Astrocyte (in vitro differentiated cells and primary cell): ENCODE results near the gene SHOC2. TPM values are rescaled to one million over a fixed set of nuclear protein-coding genes. Genes with fewer than 3 reads are reported as not detected.
A peak's percentile ranks its signal among the peaks of the same experiment; 100 is the strongest.

Experiments
- DNase-seq: peaks from one replicate; pipeline ENCODE4 v3.0.0-alpha.2; 2010; ENCODE audit warnings: low read depth
- FAIRE-seq: peaks from 2 replicates; lab custom pipeline; 2011; peaks lifted over from hg19 to GRCh38; lab: Jason Lieb, UNC
- H2AFZ ChIP-seq: 2 replicates; pipeline ENCODE4 v1.6.0; 2012; ENCODE audit warnings: low read depth, low read length, inconsistent platforms
- H3K27ac ChIP-seq: 2 replicates; pipeline ENCODE4 v1.5.1; 2011; ENCODE audit warnings: low read depth, low read length, inconsistent platforms
- H3K27me3 ChIP-seq: 2 replicates; pipeline ENCODE4 v1.6.0; 2011; ENCODE audit warnings: low read length, inconsistent platforms; ENCODE audit not compliant: insufficient read depth
- H3K36me3 ChIP-seq: 2 replicates; pipeline ENCODE4 v1.5.1; 2011; ENCODE audit warnings: low read length, inconsistent platforms; ENCODE audit not compliant: insufficient read depth
- H3K4me1 ChIP-seq: 2 replicates; pipeline ENCODE4 v1.5.1; 2011; ENCODE audit warnings: low read length, inconsistent platforms; ENCODE audit not compliant: insufficient read depth
- H3K4me2 ChIP-seq: 2 replicates; pipeline ENCODE4 v1.6.0; 2012; ENCODE audit warnings: low read length, inconsistent platforms
- H3K4me3 ChIP-seq: 2 replicates; pipeline ENCODE4 v1.5.1; 2011; ENCODE audit warnings: low read depth, mild to moderate bottlenecking, low read length, inconsistent platforms; ENCODE audit not compliant: insufficient read depth
- H3K79me2 ChIP-seq: 2 replicates; pipeline ENCODE4 v1.6.0; 2012; ENCODE audit warnings: mild to moderate bottlenecking, low read length, inconsistent platforms; ENCODE audit not compliant: insufficient read depth
- H3K9ac ChIP-seq: 2 replicates; pipeline ENCODE4 v1.6.0; 2012; ENCODE audit warnings: mild to moderate bottlenecking, low read length, inconsistent platforms
- H3K9me3 ChIP-seq: 2 replicates; pipeline ENCODE4 v1.5.1; 2012; ENCODE audit warnings: low read depth, mild to moderate bottlenecking, low read length, inconsistent platforms; ENCODE audit not compliant: insufficient read depth
- H4K20me1 ChIP-seq: 2 replicates; pipeline ENCODE4 v1.6.0; 2012; ENCODE audit warnings: low read length, inconsistent platforms; ENCODE audit not compliant: insufficient read depth
- H3K27ac Mint-ChIP-seq: one replicate; pipeline ENCODE4 v1.8.0; 2021; ENCODE audit warnings: mild to moderate bottlenecking, mixed read lengths; ENCODE audit not compliant: unreplicated experiment
- H3K27me3 Mint-ChIP-seq: one replicate; pipeline ENCODE4 v1.8.0; 2021; ENCODE audit warnings: low read depth, mixed read lengths; ENCODE audit not compliant: unreplicated experiment
- H3K36me3 Mint-ChIP-seq: one replicate; pipeline ENCODE4 v1.8.0; 2021; ENCODE audit warnings: low read depth, mixed read lengths; ENCODE audit not compliant: unreplicated experiment
- H3K4me1 Mint-ChIP-seq: one replicate; pipeline ENCODE4 v1.8.0; 2021; ENCODE audit warnings: low read depth, mixed read lengths; ENCODE audit not compliant: unreplicated experiment
- H3K4me3 Mint-ChIP-seq: one replicate; pipeline ENCODE4 v1.8.0; 2021; ENCODE audit warnings: mild to moderate bottlenecking, moderate library complexity, mixed read lengths; ENCODE audit not compliant: unreplicated experiment
- H3K9me3 Mint-ChIP-seq: one replicate; pipeline ENCODE4 v1.8.0; 2021; ENCODE audit warnings: mild to moderate bottlenecking, mixed read lengths; ENCODE audit not compliant: unreplicated experiment
- CTCF ChIP-seq: IDR thresholded peaks from 2 replicates; pipeline ENCODE4 v1.5.1; 2011; ENCODE audit warnings: low read depth, mild to moderate bottlenecking, inconsistent platforms, low read length, moderate library complexity; ENCODE audit not compliant: insufficient read depth
- EZH2 ChIP-seq: IDR thresholded peaks from 2 replicates; pipeline ENCODE4 v1.6.1; 2012; ENCODE audit warnings: mild to moderate bottlenecking, low read length, inconsistent platforms; ENCODE audit not compliant: insufficient read depth
- total RNA-seq: library from RNA; stranded (reverse); gene quantifications from 2 replicates; pipeline ENCODE4 v1.2.1, GENCODE V29; 2021

SHOC2 gene
- total RNA-seq, 1 donor from 2014 or later: 80.7 TPM

- DNase-seq (peak; percentile 83), FAIRE-seq (peak; percentile 62)
- H3K9ac ChIP-seq: no peak overlapping the region
- no peak overlapping the region for H3K4me2 ChIP-seq
- no peaks in the 10 kb centered on the region for H4K20me1 ChIP-seq
- Mint-ChIP-seq H3K27ac (peak overlapping the region; percentile 89), H3K36me3 (peaks cover 10% of the 10 kb centered on the region), H3K4me3 (no peak overlapping the region), H3K27me3 (no peaks in the 10 kb centered on the region), H3K9me3 (no peaks in the 10 kb centered on the region), H3K4me1 (peaks cover 24% of the 10 kb centered on the region)
- no peaks in the 10 kb centered on the region for H3K79me2 ChIP-seq
- H3K9me3 ChIP-seq: no peaks in the 10 kb centered on the region
- H2AFZ ChIP-seq: no peak overlapping the region
- peaks cover 7% of the 10 kb centered on the region for H3K36me3 ChIP-seq
- no peaks in the 10 kb centered on the region for H3K27me3 ChIP-seq
- TF ChIP-seq EZH2 (no peak), CTCF (no peak)
- H3K27ac ChIP-seq: no peak overlapping the region
- no peak overlapping the region for H3K4me3 ChIP-seq
- peaks cover 8% of the 10 kb centered on the region for H3K4me1 ChIP-seq
Measured at GRCh38 chr10:110901954-110902819, 17.2 kb upstream of the SHOC2 start.

- DNase-seq: no peak
- Histone ChIP-seq H4K20me1 (no peaks in the 10 kb centered on the region), H3K27ac (no peak overlapping the region), H3K36me3 (peaks cover 6% of the 10 kb centered on the region), H3K27me3 (no peaks in the 10 kb centered on the region), H3K79me2 (no peaks in the 10 kb centered on the region), H3K4me1 (peaks cover 3% of the 10 kb centered on the region), H3K4me3 (no peak overlapping the region), H3K9me3 (no peaks in the 10 kb centered on the region), H2AFZ (no peak overlapping the region), H3K9ac (no peak overlapping the region), H3K4me2 (no peak overlapping the region)
- TF ChIP-seq CTCF (no peak), EZH2 (no peak)
- no peaks in the 10 kb centered on the region for H3K9me3 Mint-ChIP-seq
- peaks cover 10% of the 10 kb centered on the region for H3K36me3 Mint-ChIP-seq
- no peaks in the 10 kb centered on the region for H3K27me3 Mint-ChIP-seq
- FAIRE-seq: no peak
- H3K4me3 Mint-ChIP-seq: no peak overlapping the region
- H3K4me1 Mint-ChIP-seq: peaks cover 20% of the 10 kb centered on the region
- H3K27ac Mint-ChIP-seq: peak overlapping the region; percentile 90
Measured at GRCh38 chr10:110903280-110904278, 15.8 kb upstream of the SHOC2 start.
